Stimulated activated CD4-positive, alpha-beta T cell treated with anti-CD3 and anti-CD28 coated beads, Interleukin-1b, Interleukin-23, amount 100 ng/mL, for 24 hours (primary cell): ENCODE measurements around the gene CMTR1.
"Not testable (repeated sequence)": the region's sequence is repeated elsewhere in the genome, so short reads cannot be mapped to it uniquely, and the experiment has no call there.

ENCODE experiments used
- DNase-seq, 4 experiments: peaks; one replicate each; pipeline ENCODE4 v3.0.0-alpha.2; 2020; ENCODE audit warnings: low read depth in 4 of 4, low spot score in 1 of 4

Gene CMTR1

DNA sequence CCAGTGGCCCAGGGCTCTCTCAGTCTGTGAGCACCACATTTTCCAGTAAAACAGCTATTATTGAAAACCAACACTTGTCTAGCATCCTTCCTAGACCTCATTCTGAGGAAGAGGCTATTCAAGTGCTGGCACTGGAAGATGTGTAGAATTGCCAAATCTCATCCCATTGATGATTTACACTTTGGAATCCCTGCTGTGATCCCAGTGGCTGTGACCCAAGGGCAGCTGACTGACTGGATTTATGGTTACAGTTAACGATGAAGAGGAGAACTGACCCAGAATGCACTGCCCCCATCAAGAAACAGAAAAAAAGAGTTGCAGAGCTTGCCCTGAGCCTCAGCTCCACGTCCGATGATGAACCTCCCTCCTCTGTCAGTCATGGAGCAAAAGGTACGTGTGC is 2.4 kb downstream of the CMTR1 start:
- no peak for DNase-seq

- no peak for DNase-seq
Observed at GRCh38 chr6:37435816-37436215, 2.8 kb downstream of the CMTR1 start.

DNA sequence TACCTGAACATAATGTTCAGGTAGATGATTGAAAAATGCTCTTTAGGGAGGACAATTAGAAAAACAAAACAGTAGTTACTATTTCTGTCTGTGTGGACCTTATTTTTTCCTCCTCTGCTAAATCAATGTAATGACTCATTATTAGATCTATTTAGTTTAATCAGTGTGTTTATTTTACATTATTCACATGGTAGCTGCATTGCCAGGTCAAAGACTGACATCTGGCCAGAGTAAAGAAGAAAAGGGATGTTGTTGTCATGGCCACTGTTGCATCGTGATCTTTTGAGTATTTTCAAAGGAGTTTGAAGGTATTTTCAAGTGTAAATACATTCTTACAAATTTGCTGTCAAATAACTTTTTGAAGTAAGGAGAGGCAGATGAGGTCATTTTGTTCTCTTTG is 5.9 kb downstream of the CMTR1 start:
- DNase-seq, result no peak

DNA sequence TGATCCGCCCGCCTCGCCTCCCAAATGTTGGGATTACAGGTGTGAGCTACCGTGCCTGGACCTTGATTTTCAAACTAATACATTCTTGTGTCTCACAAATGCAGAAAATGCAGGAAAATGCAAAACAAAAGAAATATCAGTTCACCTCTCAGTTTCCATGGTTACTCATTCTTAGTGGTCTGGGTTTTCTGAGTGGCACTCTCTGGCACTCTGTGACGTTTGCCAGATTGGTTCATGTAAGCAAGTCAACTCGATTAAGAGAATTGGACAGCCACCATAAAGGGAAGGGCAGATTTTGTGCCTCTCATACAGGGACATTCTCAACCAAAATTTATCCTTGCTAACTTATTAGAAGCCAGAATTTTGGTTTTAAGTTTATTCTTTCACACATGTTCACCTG is 8.6 kb downstream of the CMTR1 start:
- DNase-seq, result no peak

- DNase-seq, result no peak
Observed at GRCh38 chr6:37442416-37443215, 9.6 kb downstream of the CMTR1 start.

GRCh38 chr6:37443216-37443542 is 10.2 kb downstream of the CMTR1 start:
- DNase-seq, result not testable (repeated sequence)

- no peak for DNase-seq
Observed at GRCh38 chr6:37449984-37450383, 17.0 kb downstream of the CMTR1 start.

- no peak for DNase-seq
Observed at GRCh38 chr6:37451441-37452193, 18.6 kb downstream of the CMTR1 start.

- no peak for DNase-seq
Observed at GRCh38 chr6:37452522-37452921, 19.5 kb downstream of the CMTR1 start.

GRCh38 chr6:37454420-37455140 is 21.6 kb downstream of the CMTR1 start:
- no peak for DNase-seq

GRCh38 chr6:37456126-37456525 is 23.1 kb downstream of the CMTR1 start:
- DNase-seq, result no peak

DNA sequence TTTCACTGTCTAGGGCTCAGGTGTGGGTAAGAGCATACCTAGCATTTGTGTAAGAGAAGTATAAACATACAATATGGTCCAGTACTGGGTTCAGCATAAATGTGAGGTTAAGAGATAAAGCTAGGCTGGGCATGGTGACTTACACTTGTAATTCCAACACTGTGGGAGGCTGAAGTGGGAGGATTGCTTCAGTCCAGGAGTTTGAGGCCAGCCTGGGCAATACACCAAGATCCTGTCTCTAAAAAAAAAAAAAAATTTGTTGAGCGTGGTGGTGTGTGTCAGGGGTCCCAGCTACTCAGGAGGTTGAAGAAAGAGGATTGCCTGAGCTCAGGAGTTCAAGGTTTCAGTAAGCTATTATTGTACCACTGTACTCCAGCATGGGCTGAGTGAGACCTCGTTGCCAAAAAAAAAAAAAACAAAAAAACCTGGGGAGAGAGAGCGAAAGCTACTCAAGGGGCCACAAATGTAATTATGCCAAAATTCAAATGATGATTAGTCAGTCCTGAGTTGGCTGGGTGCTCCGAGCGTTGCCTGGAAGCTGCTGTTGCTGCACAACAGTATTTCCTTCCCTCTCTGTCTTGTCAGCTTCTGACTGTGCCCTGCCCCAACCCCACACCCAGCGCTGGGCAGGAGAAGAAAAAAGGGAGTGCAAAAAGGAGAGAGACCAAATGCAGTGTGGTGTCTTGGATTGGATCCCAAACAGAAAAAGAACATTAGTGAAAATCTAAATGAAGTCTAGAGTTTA is 24.0 kb downstream of the CMTR1 start:
- DNase-seq, result no peak

GRCh38 chr6:37459981-37460800 is 27.2 kb downstream of the CMTR1 start:
- no peak for DNase-seq

- no peak for DNase-seq
Observed at GRCh38 chr6:37460805-37461204, 27.8 kb downstream of the CMTR1 start.

DNA sequence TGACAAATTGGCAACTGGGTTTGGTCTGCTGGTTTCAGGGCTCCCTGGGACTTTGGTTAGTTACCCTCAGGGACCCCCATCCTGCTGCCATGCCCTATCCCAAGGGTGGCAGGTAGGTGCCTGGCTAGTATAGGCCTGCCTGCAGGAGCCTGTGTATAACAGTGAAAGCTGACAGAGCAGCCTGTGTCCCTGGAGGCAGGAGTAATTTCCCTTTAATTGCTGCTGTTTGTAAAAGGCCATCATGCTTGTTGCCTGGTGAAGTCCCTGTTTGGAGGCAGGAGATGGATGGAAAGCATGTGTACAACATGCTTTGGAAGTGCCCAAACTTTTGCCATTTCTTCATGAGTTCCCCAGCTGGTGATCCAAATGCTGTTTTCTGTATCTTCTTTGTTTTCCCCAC is 30.1 kb downstream of the CMTR1 start:
- DNase-seq, result no peak

GRCh38 chr6:37467718-37468117 is 34.7 kb downstream of the CMTR1 start:
- DNase-seq, result no peak

DNA sequence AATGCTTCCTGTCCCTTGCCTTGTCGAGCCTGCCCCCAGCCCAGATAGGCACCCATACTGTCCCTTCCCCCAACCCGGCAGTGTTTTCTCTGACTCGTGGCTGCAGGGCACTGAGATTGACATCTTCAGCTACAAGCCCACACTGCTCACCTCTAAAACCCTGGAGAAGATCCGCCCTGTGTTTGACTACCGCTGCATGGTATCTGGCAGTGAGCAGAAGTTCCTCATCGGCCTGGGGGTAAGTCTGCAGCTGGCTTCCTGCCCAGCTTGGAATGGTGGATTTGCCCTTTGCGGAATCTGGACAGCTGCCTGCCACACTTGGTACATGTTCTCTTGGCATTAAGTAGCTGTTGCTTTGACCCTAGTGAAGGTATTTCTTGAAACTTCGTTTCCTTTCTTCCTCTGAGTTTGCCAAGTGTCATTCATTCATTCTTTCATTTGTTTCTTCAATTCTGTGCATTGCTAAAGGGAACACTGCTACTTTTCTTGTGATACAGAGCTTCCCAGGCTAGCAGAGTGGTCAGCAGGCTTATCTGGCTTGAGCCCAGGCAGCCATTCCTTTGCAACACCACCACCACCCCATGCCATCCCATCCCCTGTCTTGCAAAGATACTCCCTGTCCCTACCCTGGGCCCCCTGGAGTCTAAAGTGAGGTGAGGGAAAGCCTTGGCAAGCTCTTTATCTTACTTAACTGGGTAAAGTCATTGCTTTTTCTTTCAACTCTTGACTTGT is 40.5 kb downstream of the CMTR1 start:
- DNase-seq, result no peak

GRCh38 chr6:37474316-37474715 is 41.3 kb downstream of the CMTR1 start:
- no peak for DNase-seq

- DNase-seq, result no peak
Observed at GRCh38 chr6:37477191-37477590, 44.2 kb downstream of the CMTR1 start.
